ENCODE measurements around the gene TBC1D14.

Gene TBC1D14

DNA sequence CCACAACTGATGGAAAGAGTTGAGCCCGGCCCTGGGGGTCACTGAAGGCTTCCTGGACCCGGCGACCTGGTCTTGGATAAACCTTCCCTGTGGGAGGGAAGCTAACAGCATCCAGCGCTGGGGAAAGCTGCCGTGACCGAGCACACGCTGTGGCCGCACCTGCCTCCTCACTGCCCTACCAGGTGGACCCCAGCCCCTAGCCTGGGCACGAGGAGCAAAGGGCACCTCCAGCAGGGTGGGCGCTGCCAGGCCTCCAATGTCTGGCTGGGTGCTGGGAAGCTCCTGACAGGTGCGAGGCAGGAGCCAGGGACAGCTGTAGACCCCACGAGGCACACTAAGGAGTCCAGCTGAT lies 141.5 kb downstream of the TBC1D14 start:
- no peak overlapping the region for H2AFZ ChIP-seq (ENCODE audit: low read length)
- H3K9ac ChIP-seq (ENCODE audit: low read depth, low read length, poor library complexity, severe bottlenecking), result no peak overlapping the region
- peaks cover 4% of the 10 kb centered on the region; the same call in 1 of the 2 replicates for H3K79me2 ChIP-seq (ENCODE audit: insufficient read depth, low read length)
- peaks cover 20% of the 10 kb centered on the region; the same call in 1 of the 2 replicates for H3K36me3 ChIP-seq (ENCODE audit: insufficient read depth, low read length)
- H3K4me1 ChIP-seq (ENCODE audit: insufficient read depth, low read length, poor library complexity, severe bottlenecking), result peaks cover 22% of the 10 kb centered on the region
- peaks cover 83% of the 10 kb centered on the region for H4K20me1 ChIP-seq (ENCODE audit: insufficient read depth, low read length, poor library complexity, severe bottlenecking)
- H3K9me2 ChIP-seq (replicated peaks; ENCODE audit: low read depth, low read length), result no peaks in the 10 kb centered on the region
- no peaks in the 10 kb centered on the region for H3K9me3 ChIP-seq (ENCODE audit: insufficient read depth, low read depth, low read length)
- TF ChIP-seq, protein P1, sequence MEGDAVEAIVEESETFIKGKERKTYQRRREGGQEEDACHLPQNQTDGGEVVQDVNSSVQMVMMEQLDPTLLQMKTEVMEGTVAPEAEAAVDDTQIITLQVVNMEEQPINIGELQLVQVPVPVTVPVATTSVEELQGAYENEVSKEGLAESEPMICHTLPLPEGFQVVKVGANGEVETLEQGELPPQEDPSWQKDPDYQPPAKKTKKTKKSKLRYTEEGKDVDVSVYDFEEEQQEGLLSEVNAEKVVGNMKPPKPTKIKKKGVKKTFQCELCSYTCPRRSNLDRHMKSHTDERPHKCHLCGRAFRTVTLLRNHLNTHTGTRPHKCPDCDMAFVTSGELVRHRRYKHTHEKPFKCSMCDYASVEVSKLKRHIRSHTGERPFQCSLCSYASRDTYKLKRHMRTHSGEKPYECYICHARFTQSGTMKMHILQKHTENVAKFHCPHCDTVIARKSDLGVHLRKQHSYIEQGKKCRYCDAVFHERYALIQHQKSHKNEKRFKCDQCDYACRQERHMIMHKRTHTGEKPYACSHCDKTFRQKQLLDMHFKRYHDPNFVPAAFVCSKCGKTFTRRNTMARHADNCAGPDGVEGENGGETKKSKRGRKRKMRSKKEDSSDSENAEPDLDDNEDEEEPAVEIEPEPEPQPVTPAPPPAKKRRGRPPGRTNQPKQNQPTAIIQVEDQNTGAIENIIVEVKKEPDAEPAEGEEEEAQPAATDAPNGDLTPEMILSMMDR (conservative IDR thresholded peaks at IDR 0.05; ENCODE audit: low read length), result no peak
- TF ChIP-seq EZH2phosphoT487 (IDR thresholded peaks at IDR 0.05; ENCODE audit: borderline replicate concordance), result no peak
- H3F3A ChIP-seq (ENCODE audit: low read depth), result no peaks in the 10 kb centered on the region
- no peak overlapping the region for H3K4me3 ChIP-seq (ENCODE audit: low read length, poor library complexity, severe bottlenecking)
- H3K27me3 ChIP-seq (ENCODE audit: insufficient read depth, low read length, poor library complexity, severe bottlenecking), result peaks cover 21% of the 10 kb centered on the region
- no peak overlapping the region for H3K4me2 ChIP-seq (ENCODE audit: low read depth, low read length, poor library complexity, severe bottlenecking)

DNA sequence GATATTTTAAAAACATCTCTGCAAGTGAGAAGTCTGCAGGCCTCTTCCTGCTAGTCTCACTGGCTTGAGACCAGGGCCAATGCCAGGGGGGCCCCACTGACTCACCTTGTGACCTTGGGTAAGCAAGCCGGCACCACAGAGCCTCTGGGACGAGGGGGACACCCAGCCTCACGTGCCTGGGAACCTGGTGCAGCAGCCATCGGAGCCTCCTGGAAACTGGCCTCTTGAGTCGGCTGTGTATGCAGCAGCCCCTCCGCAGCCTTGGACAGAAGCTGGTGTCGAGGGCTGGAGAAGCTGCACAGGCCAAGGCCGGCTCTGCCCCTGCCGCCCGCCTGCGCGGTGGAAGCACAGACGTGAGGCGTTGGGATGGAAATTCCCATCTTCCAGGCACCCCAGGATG lies 142.3 kb downstream of the TBC1D14 start:
- H3K4me3 ChIP-seq (ENCODE audit: low read length, poor library complexity, severe bottlenecking), result no peak overlapping the region
- no peak overlapping the region for H3K4me2 ChIP-seq (ENCODE audit: low read depth, low read length, poor library complexity, severe bottlenecking)
- H4K20me1 ChIP-seq (ENCODE audit: insufficient read depth, low read length, poor library complexity, severe bottlenecking), result peaks cover 77% of the 10 kb centered on the region
- peaks cover 23% of the 10 kb centered on the region; the same call in 1 of the 2 replicates for H3K36me3 ChIP-seq (ENCODE audit: insufficient read depth, low read length)
- peaks cover 21% of the 10 kb centered on the region for H3K27me3 ChIP-seq (ENCODE audit: insufficient read depth, low read length, poor library complexity, severe bottlenecking)
- H3K79me2 ChIP-seq (ENCODE audit: insufficient read depth, low read length), result no peaks in the 10 kb centered on the region
- TF ChIP-seq, protein P1 (conservative IDR thresholded peaks at IDR 0.05; ENCODE audit: low read length), result no peak
- TF ChIP-seq EZH2phosphoT487 (IDR thresholded peaks at IDR 0.05; ENCODE audit: borderline replicate concordance), result no peak
- H3F3A ChIP-seq (ENCODE audit: low read depth), result no peaks in the 10 kb centered on the region
- peaks cover 18% of the 10 kb centered on the region for H3K4me1 ChIP-seq (ENCODE audit: insufficient read depth, low read length, poor library complexity, severe bottlenecking)
- no peak overlapping the region for H2AFZ ChIP-seq (ENCODE audit: low read length)
- H3K9ac ChIP-seq (ENCODE audit: low read depth, low read length, poor library complexity, severe bottlenecking), result no peak overlapping the region
- H3K9me2 ChIP-seq (replicated peaks; ENCODE audit: low read depth, low read length), result no peaks in the 10 kb centered on the region
- no peaks in the 10 kb centered on the region for H3K9me3 ChIP-seq (ENCODE audit: insufficient read depth, low read depth, low read length)

DNA sequence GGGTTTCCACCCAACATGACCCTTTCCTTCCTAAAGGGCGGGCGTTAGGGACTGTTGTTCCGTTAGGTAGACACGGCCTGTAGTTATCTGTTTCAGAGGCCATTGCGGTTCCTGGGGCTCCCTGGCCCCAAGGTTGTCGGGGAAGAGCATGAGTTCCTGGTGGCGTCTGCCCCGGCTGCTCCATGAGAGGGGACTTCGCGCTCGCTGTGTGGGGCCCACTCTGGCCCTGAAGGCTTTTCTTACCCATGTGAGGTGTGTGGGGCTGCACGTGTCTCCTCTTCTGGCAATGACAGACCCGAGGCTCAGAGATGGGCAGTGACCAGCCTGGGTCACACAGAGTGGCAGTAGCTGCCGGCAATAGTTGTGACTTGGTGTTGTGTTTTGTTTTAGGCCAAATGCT lies 142.7 kb downstream of the TBC1D14 start:
- H3K9ac ChIP-seq (ENCODE audit: low read depth, low read length, poor library complexity, severe bottlenecking), result no peak overlapping the region
- H3K4me1 ChIP-seq (ENCODE audit: insufficient read depth, low read length, poor library complexity, severe bottlenecking), result peaks cover 18% of the 10 kb centered on the region
- no peak for TF ChIP-seq EZH2phosphoT487 (IDR thresholded peaks at IDR 0.05; ENCODE audit: borderline replicate concordance)
- TF ChIP-seq, protein P1 (conservative IDR thresholded peaks at IDR 0.05; ENCODE audit: low read length), result no peak
- no peak overlapping the region for H3K4me2 ChIP-seq (ENCODE audit: low read depth, low read length, poor library complexity, severe bottlenecking)
- no peaks in the 10 kb centered on the region for H3K9me2 ChIP-seq (replicated peaks; ENCODE audit: low read depth, low read length)
- no peak overlapping the region for H2AFZ ChIP-seq (ENCODE audit: low read length)
- no peak overlapping the region for H3K4me3 ChIP-seq (ENCODE audit: low read length, poor library complexity, severe bottlenecking)
- peaks cover 23% of the 10 kb centered on the region; the same call in 1 of the 2 replicates for H3K36me3 ChIP-seq (ENCODE audit: insufficient read depth, low read length)
- H3K9me3 ChIP-seq (ENCODE audit: insufficient read depth, low read depth, low read length), result no peaks in the 10 kb centered on the region
- peaks cover 21% of the 10 kb centered on the region for H3K27me3 ChIP-seq (ENCODE audit: insufficient read depth, low read length, poor library complexity, severe bottlenecking)
- H3K79me2 ChIP-seq (ENCODE audit: insufficient read depth, low read length), result no peaks in the 10 kb centered on the region
- no peaks in the 10 kb centered on the region for H3F3A ChIP-seq (ENCODE audit: low read depth)
- H4K20me1 ChIP-seq (ENCODE audit: insufficient read depth, low read length, poor library complexity, severe bottlenecking), result peaks cover 73% of the 10 kb centered on the region

All from Loucy (cell line).